CD4-positive, alpha-beta T cell treated with Interleukin-6 at 100 ng/mL for 8 hours (primary cell): ENCODE measurements around the gene CACNG4.
"Not testable (repeated sequence)": the region's sequence is repeated elsewhere in the genome, so short reads cannot be mapped to it uniquely, and the experiment has no call there.

ENCODE experiments used
- DNase-seq: peaks from one replicate; pipeline ENCODE4 v3.0.0-alpha.2; 2020; ENCODE audit warnings: mixed read lengths, low spot score

Gene CACNG4

GRCh38 chr17:66964930-66965800, 658 bp downstream of the CACNG4 start:
- no peak for DNase-seq

DNA sequence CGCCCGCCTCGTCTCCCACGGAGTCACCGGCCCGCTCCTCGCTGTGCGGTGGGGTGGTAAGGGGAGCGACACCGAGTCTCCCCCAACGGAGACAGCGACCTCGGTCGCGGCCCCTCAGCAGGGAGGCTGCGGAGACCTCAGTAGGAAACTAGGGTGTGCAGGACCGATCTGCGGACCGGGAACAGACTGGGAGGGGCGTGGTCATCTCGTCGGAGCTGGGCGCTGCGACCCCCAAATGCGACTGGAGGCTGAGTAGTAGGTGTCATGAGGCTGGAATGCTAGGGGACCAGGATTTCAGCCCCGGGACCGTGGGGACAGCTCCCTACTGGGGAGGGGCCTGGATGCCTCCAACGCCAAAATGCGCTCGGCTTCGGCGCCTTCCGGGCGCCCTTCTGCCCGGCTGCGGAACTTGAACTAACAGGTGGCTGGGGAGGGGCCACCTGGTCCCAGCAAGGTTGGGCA, 1.3 kb downstream of the CACNG4 start:
- DNase-seq: no peak

GRCh38 chr17:66966298-66966697, 1.8 kb downstream of the CACNG4 start:
- DNase-seq: no peak

GRCh38 chr17:66966704-66967418, 2.4 kb downstream of the CACNG4 start:
- DNase-seq: no peak

DNA sequence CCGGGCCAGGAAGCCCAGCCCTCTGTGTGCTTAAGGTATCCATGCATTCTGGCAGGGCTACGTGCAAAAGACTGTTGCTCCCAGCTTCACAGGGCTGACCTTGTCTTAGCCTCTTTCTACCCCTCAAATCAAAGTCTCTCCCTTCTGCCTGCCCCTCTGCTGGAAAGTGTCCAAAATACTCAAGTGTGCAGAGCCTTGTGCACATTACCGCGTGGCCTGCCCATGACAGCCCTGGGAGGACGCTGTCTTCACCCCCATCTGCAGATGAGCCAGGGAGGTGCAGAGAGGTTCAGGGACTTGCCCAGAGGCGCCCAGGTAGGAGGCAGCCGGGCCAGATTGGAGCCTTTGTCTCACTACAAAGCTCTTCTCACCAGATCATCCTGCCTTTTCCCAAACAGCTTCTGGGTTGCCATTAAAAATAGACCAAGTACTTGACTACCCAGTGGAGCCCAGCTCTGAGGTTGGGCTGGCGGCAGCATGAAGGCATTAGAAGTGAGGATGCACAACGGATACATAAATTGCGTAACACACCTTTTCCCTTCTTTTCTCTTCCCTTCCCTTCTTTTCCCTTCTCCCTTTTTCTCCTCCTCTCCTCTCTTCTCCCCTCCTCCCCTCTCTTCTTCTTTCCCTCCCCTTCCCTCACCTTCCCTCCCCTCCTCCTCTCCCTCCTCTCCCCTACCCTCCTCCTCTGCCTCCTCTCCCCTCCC, 3.5 kb downstream of the CACNG4 start:
- DNase-seq: no peak

GRCh38 chr17:66968916-66969315, 4.4 kb downstream of the CACNG4 start:
- DNase-seq: no peak

DNA sequence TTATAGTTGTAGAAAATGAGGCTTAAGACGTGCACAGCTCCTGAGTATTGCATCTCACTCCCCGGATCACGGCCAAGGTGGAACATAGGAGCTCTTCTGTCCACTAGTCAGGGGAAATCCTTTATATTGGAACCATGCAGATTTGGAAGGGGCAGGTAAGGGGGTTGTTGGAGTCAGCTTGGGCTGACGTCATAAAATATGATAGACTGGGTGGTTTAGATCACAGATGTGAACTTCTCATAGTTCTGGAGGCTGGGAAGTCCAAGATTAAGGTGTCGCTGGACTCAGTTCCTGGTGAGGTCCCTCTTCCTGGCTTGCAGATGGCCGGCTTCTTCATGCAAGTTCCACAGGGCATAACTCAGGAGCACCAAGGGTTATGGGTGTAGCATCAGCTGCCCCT, 5.6 kb downstream of the CACNG4 start:
- no peak for DNase-seq

DNA sequence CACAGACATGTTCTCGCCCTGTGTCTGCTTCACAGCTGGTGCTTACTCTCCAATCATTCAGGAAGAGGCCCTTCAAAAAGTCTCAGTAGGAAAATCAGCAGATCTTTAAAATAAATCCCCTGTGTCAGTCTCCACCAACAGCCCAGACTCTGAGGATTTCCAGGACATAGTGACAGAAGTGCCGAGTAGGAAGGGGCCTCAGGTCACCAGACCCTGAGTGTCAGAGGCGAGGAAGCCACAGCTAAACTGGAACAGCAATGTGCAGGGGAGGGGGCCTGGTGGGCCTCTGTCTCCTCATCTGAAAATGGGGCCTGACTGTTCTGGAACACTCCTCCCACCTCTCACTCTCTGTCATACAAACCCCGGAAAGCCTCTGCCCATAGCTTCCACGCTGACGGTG, 6.3 kb downstream of the CACNG4 start:
- no peak for DNase-seq

DNA sequence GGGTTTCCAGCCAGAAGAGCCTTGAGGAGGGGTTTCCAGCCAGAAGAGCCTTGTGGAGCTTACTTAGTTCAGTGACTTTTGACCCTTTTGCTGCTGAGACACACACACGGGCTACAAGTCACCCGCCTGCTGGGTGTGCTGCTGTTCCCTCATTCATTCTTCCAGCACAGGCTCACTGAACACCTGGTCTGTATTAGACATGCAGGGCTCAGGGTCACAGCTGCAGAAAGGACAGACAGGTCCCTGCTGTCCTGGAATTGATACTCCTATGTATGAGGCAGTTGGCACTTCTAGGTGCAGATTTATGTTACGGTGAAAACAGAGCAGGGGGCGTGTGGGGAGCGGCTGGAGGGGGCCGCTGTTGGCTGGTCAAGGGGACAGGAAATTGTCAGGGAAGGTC, 6.8 kb downstream of the CACNG4 start:
- DNase-seq: no peak

GRCh38 chr17:66971730-66972441, 7.4 kb downstream of the CACNG4 start:
- no peak for DNase-seq

DNA sequence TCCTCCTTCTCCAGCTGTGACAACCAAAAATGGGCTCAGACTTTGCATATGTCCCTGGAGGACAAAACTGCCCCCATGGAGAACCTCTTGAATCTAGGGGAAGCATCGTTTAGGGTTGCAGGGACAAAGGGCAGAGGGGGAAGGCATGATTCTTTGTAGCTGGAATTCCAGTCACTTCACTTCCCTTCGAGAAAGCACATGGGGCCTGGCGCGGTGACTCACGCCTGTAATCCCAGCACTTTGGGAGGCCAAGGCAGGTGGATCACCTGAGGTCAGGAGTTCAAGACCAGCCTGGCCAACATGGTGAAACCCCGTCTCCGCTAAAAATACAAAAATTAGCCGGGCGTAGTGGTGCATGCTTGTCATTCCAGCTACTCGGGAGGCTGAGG, 7.9 kb downstream of the CACNG4 start:
- DNase-seq: not testable (repeated sequence)

- DNase-seq: no peak
Observed at GRCh38 chr17:66975188-66975587, 10.7 kb downstream of the CACNG4 start.

DNA sequence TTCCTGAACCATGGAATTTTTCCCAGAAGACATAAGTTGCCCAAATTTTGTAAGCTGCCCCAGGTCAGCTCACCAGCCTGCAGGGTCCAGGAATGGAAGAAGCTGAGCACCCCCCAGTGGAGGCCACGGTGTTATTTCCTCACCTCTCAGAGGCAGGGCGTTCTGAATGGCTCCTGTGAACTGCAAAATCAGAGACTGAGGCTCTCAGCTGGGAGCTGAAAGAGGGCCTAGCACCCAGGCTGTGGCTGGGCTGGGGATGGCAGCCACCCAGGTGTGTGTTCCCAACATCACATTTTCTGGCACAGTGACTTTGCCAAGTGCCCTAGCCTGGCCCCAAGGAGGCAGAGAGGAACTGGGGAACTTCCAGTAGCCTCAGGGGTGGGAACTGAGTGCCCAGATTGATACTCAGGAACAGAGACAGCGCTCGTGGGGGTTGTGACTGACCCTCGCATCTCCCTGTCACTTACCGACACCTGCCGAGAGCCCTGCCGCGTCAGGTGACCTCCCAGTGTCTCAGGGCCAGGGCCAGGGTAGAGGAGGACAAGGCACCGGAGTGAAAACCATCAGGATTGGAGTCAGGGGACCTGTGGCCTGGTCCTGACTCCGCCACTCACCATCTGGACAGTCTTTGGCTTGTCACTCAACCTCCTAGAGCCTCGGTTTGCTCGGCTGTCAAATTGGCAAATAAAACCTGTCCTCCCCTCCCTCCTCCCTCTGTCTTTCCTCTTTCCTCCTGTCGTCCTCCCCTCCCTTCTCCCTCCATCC, 11.3 kb downstream of the CACNG4 start:
- no peak for DNase-seq

GRCh38 chr17:66976379-66976663, 11.8 kb downstream of the CACNG4 start:
- no peak for DNase-seq

- no peak for DNase-seq
Observed at GRCh38 chr17:66976781-66977201, 12.3 kb downstream of the CACNG4 start.

DNA sequence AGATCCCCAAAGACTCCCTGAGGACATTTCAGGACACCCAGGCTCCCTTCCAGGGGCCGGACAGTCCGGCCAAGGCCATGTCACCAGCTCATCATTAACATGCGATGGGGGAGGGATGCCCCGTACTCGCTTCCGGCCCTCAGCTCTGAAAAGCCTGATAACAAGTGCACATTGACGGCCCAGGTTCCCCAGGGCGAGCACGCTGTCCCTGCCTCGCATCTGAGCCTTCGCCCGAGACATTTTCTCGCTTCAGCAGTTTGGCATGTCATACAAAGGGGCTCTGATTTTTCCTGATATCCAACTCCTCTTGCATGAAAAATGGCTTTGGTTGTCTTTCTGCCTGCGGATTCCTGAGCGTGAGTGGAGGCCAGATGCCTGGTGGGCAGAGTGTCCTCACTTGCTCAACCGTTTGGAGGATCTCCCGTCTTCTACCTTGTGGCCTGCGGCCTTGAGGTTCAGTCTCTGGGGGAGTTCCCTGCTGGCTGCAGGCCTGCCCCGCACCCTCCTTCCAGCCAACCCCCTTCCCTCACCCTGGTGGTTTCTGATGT, 14.1 kb downstream of the CACNG4 start:
- no peak for DNase-seq

- no peak for DNase-seq
Observed at GRCh38 chr17:66980896-66981295, 16.4 kb downstream of the CACNG4 start.

DNA sequence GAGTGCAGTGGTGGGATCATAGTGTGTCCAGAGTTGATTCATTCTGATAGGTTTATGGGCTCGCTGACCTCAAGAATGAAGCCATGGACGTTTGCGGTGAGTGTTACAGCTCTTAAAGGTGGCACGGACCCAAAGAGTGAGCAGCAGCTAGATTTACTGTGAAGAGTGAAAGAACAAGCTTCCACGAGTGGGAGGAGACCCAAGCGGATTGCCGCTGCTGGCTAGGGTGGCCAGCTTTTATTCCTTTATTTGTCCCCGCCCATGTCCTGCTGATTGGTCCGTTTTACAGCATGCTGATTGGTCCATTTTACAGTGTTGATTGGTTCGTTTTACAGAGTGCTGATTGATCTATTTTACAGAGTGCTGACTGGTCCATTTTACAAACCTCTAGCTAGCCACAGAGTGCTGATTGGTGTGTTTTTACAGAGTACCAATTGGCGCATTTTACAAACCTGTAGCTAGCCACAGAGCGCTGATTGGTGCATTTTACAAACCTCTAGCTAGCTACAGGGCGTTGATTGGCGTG, 17.5 kb downstream of the CACNG4 start:
- no peak for DNase-seq

DNA sequence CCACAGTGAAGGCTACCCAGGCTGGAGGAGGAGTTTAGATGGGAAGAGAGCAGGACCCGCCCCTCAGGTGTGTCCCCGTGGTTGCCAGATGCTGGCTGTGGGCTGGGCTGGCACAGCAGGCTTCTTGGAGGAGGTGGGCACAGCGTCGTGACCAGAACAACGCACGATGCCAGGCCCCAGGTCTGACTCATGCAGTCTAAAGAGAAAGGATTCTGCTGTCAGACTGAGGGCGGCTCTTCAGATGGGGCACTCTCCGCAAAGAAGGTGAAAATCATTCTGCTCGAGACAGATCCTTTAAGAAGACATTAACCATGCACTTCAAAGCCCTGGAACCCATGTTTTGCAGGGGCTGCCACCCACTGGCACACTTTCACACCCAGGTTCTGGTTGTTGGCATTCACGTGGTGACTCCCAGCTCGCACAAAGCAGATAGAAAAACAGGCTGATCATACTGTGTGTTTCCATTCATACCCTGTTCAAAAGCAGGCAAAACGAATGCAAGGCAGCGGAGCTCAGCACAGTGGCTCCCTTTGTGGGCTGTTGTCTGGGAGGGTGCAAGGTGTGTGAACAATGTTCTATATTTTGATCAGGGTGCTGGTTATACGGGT, 19.0 kb downstream of the CACNG4 start:
- no peak for DNase-seq

GRCh38 chr17:66984730-66985129, 20.2 kb downstream of the CACNG4 start:
- DNase-seq: no peak
